ENCODE data around the gene CCDC85A. TPM values are rescaled to one million over a fixed set of nuclear protein-coding genes. Genes with fewer than 3 reads are reported as not detected.

The CCDC85A gene
- total RNA-seq, 1 donor = 5.2 TPM

GRCh38 chr2:56204556-56204955 lies 20.8 kb downstream of the CCDC85A start:
- DNase-seq (ENCODE audit: low read depth) = no peak
- TF ChIP-seq CTCF (IDR thresholded peaks at IDR 0.05; ENCODE audit: insufficient read depth, low read depth, low read length) = no peak
- H3K4me3 ChIP-seq (ENCODE audit: low read depth, low read length) = no peak overlapping the region

GRCh38 chr2:56206250-56206649 lies 22.5 kb downstream of the CCDC85A start:
- DNase-seq (ENCODE audit: low read depth) = no peak
- no peak for TF ChIP-seq CTCF (IDR thresholded peaks at IDR 0.05; ENCODE audit: insufficient read depth, low read depth, low read length)
- no peak overlapping the region for H3K4me3 ChIP-seq (ENCODE audit: low read depth, low read length)

GRCh38 chr2:56207760-56208159 lies 24.0 kb downstream of the CCDC85A start:
- no peak overlapping the region for H3K4me3 ChIP-seq (ENCODE audit: low read depth, low read length)
- no peak for DNase-seq (ENCODE audit: low read depth)
- no peak for TF ChIP-seq CTCF (IDR thresholded peaks at IDR 0.05; ENCODE audit: insufficient read depth, low read depth, low read length)

- peak; percentile 18 for DNase-seq (ENCODE audit: low read depth)
- no peak overlapping the region for H3K4me3 ChIP-seq (ENCODE audit: low read depth, low read length)
- TF ChIP-seq CTCF (IDR thresholded peaks at IDR 0.05; ENCODE audit: insufficient read depth, low read depth, low read length) = no peak
These were observed 24.6 kb downstream of the CCDC85A start for GRCh38 chr2:56208380-56208779.

GRCh38 chr2:56209701-56210100 lies 25.9 kb downstream of the CCDC85A start:
- H3K4me3 ChIP-seq (ENCODE audit: low read depth, low read length) = no peak overlapping the region
- TF ChIP-seq CTCF (IDR thresholded peaks at IDR 0.05; ENCODE audit: insufficient read depth, low read depth, low read length) = no peak
- no peak for DNase-seq (ENCODE audit: low read depth)

DNA sequence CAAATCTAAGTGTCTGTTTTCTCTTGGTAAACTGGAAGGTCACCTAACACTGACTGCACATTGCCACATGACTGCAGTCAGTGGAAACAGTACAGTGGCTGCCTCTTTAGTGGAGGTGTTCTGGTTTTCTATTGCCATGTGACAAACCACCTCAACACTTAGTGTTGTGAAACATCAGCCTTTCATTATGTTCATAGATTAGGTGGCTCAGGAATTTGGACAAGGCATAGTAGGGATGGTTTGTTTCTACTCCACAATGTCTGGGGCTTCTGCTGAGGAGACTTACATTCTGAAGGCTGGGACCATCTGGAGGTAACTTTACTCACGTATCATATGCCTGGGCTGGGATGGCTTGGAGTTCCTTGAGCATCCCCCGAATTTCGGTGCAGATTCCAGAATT lies 26.5 kb downstream of the CCDC85A start:
- no peak overlapping the region for H3K4me3 ChIP-seq (ENCODE audit: low read depth, low read length)
- TF ChIP-seq CTCF (IDR thresholded peaks at IDR 0.05; ENCODE audit: insufficient read depth, low read depth, low read length) = no peak
- DNase-seq (ENCODE audit: low read depth) = peak; percentile 47

DNA sequence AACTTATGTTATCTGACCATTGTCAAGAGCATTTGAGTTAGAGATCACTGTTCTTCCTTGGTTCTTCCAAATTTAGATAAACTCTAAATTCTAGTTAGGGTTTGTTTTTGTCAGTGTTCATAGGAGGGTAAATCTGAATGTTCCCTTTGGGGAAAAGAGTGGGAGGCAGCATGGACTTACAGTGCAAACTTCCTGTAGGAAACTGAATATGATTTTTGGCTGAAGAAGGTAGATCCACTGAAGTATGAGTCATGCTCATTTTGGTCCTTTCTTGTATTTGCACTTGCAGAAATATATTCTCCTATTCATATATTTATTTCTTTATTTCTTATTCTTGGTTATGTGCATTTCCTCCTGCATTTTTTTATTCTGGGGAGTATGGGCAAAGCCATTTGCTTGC lies 27.3 kb downstream of the CCDC85A start:
- TF ChIP-seq CTCF (IDR thresholded peaks at IDR 0.05; ENCODE audit: insufficient read depth, low read depth, low read length) = no peak
- no peak for DNase-seq (ENCODE audit: low read depth)
- no peak overlapping the region for H3K4me3 ChIP-seq (ENCODE audit: low read depth, low read length)

All from fibroblast of villous mesenchyme (primary cell).